HG03558 (cell line): ENCODE measurements around the gene ZNF189.

Experiments used
- ATAC-seq: cut with Tn5 transposase; IDR thresholded peaks from one replicate; pipeline ENCODE4 v1.9.1; 2021; ENCODE audit warnings: moderate number of reproducible peaks; ENCODE audit not compliant: unreplicated experiment; ENCODE audit errors: extremely low read depth

ZNF189 gene

GRCh38 chr9:101417389-101417788 is 18.7 kb downstream of the ZNF189 start:
- no peak for ATAC-seq

- ATAC-seq: no peak
These were observed 19.3 kb downstream of the ZNF189 start for GRCh38 chr9:101417977-101418376.

GRCh38 chr9:101418518-101419430 is 20.1 kb downstream of the ZNF189 start:
- ATAC-seq: no peak

GRCh38 chr9:101419863-101420262 is 21.2 kb downstream of the ZNF189 start:
- ATAC-seq: no peak

- no peak for ATAC-seq
These were observed 23.0 kb downstream of the ZNF189 start for GRCh38 chr9:101421653-101422065.

- no peak for ATAC-seq
These were observed 28.7 kb downstream of the ZNF189 start for GRCh38 chr9:101427358-101427757.

- ATAC-seq: peak; percentile 48
These were observed 29.5 kb downstream of the ZNF189 start for GRCh38 chr9:101427957-101428655.

GRCh38 chr9:101428909-101429308 is 30.3 kb downstream of the ZNF189 start:
- ATAC-seq: no peak

GRCh38 chr9:101429736-101430135 is 31.1 kb downstream of the ZNF189 start:
- no peak for ATAC-seq

GRCh38 chr9:101432171-101432570 is 33.5 kb downstream of the ZNF189 start:
- ATAC-seq: no peak

GRCh38 chr9:101432740-101433139 is 34.1 kb downstream of the ZNF189 start:
- ATAC-seq: no peak

- ATAC-seq: no peak
These were observed 34.6 kb downstream of the ZNF189 start for GRCh38 chr9:101433229-101433628.

GRCh38 chr9:101434998-101435397 is 36.3 kb downstream of the ZNF189 start:
- no peak for ATAC-seq

- ATAC-seq: no peak
These were observed 37.0 kb downstream of the ZNF189 start, which contains the start of gene ALDOB for GRCh38 chr9:101435601-101436079. ALDOB (minus strand) TSS chr9:101435774; CDS start chr9:101430887, 4,887 bp downstream.

- no peak for ATAC-seq
These were observed 39.2 kb downstream of the ZNF189 start for GRCh38 chr9:101437806-101438232.

- no peak for ATAC-seq
These were observed 39.9 kb downstream of the ZNF189 start for GRCh38 chr9:101438523-101438922.

GRCh38 chr9:101440714-101441230 is 42.1 kb downstream of the ZNF189 start:
- no peak for ATAC-seq

- ATAC-seq: no peak
These were observed 43.7 kb downstream of the ZNF189 start for GRCh38 chr9:101442318-101442717.

GRCh38 chr9:101442736-101443135 is 44.1 kb downstream of the ZNF189 start:
- no peak for ATAC-seq

- ATAC-seq: no peak
These were observed 44.7 kb downstream of the ZNF189 start for GRCh38 chr9:101443364-101443771.
